ENCODE results near the gene CREB3L4.

The CREB3L4 gene

DNA sequence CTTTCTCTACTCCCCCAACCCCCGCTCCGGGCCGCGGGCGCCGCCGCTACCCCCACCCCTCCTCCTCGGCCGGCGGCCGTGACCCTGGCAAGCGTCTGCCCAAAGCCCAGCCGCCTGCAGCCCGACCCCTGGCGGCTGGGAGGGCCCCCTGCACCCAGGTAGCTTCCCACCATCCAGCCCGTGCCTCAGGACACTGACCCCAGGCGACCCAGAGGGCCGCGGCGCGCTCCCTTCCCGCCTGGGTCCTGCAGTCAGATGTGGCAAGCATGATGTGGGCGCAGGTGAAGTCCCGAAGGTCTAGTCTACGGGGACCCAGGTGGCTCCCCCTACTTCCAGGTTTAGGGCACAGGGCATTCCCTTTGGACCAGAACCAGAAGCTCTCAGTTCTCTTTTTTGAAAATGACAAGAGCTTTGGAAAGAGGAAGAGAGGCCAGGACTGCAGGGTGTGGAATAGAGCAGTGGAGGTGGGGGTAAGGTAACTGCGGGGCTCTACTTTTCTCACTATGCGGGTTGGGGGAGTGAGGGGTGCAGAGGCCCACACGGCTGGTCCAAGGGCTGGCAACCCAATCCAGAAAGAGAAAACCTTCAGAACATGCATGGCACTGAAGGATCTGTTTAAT, 21.0 kb upstream of the CREB3L4 start, which contains the start of gene DENND4B (continued):
- TF ChIP-seq, protein P1, sequence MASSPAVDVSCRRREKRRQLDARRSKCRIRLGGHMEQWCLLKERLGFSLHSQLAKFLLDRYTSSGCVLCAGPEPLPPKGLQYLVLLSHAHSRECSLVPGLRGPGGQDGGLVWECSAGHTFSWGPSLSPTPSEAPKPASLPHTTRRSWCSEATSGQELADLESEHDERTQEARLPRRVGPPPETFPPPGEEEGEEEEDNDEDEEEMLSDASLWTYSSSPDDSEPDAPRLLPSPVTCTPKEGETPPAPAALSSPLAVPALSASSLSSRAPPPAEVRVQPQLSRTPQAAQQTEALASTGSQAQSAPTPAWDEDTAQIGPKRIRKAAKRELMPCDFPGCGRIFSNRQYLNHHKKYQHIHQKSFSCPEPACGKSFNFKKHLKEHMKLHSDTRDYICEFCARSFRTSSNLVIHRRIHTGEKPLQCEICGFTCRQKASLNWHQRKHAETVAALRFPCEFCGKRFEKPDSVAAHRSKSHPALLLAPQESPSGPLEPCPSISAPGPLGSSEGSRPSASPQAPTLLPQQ (tag by site-specific recombination; IDR thresholded peaks at IDR 0.05): peak; percentile 39
- TF ChIP-seq ZNF133 (tag by site-specific recombination; IDR thresholded peaks at IDR 0.05) (no peak), ZNF146 (tag by site-specific recombination; IDR thresholded peaks at IDR 0.05) (no peak), ZNF561 (tag by site-specific recombination; IDR thresholded peaks at IDR 0.05; ENCODE audit: borderline replicate concordance) (no peak), ZNF776 (tag by site-specific recombination; IDR thresholded peaks at IDR 0.05; ENCODE audit: borderline replicate concordance) (no peak), ZNF266 (tag by site-specific recombination; IDR thresholded peaks at IDR 0.05; ENCODE audit: low read depth) (no peak), TRIM28 (IDR thresholded peaks at IDR 0.05; ENCODE audit: borderline replicate concordance, low read length) (no peak), ZNF324 (tag by site-specific recombination; IDR thresholded peaks at IDR 0.05) (no peak), ZNF830 (tag by site-specific recombination; IDR thresholded peaks at IDR 0.05; ENCODE audit: low read depth) (no peak), ZNF354C (tag by site-specific recombination; IDR thresholded peaks at IDR 0.05; ENCODE audit: borderline replicate concordance, low read depth) (no peak), ZNF514 (tag by site-specific recombination; IDR thresholded peaks at IDR 0.05) (no peak), ZNF596 (tag by site-specific recombination; IDR thresholded peaks at IDR 0.05) (no peak), KLF1 (tag by site-specific recombination; IDR thresholded peaks at IDR 0.05) (no peak), HOXC10 (CRISPR knock-in tag; IDR thresholded peaks at IDR 0.05) (no peak), ZNF366 (tag by site-specific recombination; conservative IDR thresholded peaks at IDR 0.05) (0 out of 2 replicates have a peak, but pooled peaks have one; percentile 10), ZNF24 (tag by site-specific recombination; IDR thresholded peaks at IDR 0.05) (0 out of 2 replicates have a peak, but pooled peaks have one; percentile 17), ZNF501 (tag by site-specific recombination; IDR thresholded peaks at IDR 0.05) (peak; percentile 57; the same call in 1 of the 2 replicates), ZFP37 (tag by site-specific recombination; IDR thresholded peaks at IDR 0.05) (0 out of 2 replicates have a peak, but pooled peaks have one; percentile 52), KLF8 (tag by site-specific recombination; IDR thresholded peaks at IDR 0.05) (peak; percentile 43; the same call in 1 of the 2 replicates), ZNF791 (tag by site-specific recombination; IDR thresholded peaks at IDR 0.05) (no peak), ZNF555 (tag by site-specific recombination; conservative IDR thresholded peaks at IDR 0.05) (no peak), YY2 (tag by site-specific recombination; IDR thresholded peaks at IDR 0.05) (no peak), HOXD13 (CRISPR knock-in tag; IDR thresholded peaks at IDR 0.05; ENCODE audit: borderline replicate concordance) (no peak), ZEB2 (tag by site-specific recombination; IDR thresholded peaks at IDR 0.05) (peak; percentile 71), ZBTB1 (tag by site-specific recombination; IDR thresholded peaks at IDR 0.05) (no peak), MZF1 (tag by site-specific recombination; IDR thresholded peaks at IDR 0.05; ENCODE audit: borderline replicate concordance) (no peak)
- TF ChIP-seq, protein P2, sequence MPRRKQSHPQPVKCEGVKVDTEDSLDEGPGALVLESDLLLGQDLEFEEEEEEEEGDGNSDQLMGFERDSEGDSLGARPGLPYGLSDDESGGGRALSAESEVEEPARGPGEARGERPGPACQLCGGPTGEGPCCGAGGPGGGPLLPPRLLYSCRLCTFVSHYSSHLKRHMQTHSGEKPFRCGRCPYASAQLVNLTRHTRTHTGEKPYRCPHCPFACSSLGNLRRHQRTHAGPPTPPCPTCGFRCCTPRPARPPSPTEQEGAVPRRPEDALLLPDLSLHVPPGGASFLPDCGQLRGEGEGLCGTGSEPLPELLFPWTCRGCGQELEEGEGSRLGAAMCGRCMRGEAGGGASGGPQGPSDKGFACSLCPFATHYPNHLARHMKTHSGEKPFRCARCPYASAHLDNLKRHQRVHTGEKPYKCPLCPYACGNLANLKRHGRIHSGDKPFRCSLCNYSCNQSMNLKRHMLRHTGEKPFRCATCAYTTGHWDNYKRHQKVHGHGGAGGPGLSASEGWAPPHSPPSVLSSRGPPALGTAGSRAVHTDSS (tag by site-specific recombination; IDR thresholded peaks at IDR 0.05): no peak
- TF ChIP-seq, protein P3, sequence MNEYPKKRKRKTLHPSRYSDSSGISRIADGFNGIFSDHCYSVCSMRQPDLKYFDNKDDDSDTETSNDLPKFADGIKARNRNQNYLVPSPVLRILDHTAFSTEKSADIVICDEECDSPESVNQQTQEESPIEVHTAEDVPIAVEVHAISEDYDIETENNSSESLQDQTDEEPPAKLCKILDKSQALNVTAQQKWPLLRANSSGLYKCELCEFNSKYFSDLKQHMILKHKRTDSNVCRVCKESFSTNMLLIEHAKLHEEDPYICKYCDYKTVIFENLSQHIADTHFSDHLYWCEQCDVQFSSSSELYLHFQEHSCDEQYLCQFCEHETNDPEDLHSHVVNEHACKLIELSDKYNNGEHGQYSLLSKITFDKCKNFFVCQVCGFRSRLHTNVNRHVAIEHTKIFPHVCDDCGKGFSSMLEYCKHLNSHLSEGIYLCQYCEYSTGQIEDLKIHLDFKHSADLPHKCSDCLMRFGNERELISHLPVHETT (tag by site-specific recombination; IDR thresholded peaks at IDR 0.05): no peak
- TF ChIP-seq, protein P4, sequence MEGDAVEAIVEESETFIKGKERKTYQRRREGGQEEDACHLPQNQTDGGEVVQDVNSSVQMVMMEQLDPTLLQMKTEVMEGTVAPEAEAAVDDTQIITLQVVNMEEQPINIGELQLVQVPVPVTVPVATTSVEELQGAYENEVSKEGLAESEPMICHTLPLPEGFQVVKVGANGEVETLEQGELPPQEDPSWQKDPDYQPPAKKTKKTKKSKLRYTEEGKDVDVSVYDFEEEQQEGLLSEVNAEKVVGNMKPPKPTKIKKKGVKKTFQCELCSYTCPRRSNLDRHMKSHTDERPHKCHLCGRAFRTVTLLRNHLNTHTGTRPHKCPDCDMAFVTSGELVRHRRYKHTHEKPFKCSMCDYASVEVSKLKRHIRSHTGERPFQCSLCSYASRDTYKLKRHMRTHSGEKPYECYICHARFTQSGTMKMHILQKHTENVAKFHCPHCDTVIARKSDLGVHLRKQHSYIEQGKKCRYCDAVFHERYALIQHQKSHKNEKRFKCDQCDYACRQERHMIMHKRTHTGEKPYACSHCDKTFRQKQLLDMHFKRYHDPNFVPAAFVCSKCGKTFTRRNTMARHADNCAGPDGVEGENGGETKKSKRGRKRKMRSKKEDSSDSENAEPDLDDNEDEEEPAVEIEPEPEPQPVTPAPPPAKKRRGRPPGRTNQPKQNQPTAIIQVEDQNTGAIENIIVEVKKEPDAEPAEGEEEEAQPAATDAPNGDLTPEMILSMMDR (tag by site-specific recombination; IDR thresholded peaks at IDR 0.05): peak; percentile 92
- TF ChIP-seq, protein P5, sequence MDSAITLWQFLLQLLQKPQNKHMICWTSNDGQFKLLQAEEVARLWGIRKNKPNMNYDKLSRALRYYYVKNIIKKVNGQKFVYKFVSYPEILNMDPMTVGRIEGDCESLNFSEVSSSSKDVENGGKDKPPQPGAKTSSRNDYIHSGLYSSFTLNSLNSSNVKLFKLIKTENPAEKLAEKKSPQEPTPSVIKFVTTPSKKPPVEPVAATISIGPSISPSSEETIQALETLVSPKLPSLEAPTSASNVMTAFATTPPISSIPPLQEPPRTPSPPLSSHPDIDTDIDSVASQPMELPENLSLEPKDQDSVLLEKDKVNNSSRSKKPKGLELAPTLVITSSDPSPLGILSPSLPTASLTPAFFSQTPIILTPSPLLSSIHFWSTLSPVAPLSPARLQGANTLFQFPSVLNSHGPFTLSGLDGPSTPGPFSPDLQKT (IDR thresholded peaks at IDR 0.05; ENCODE audit: borderline replicate concordance, low read depth, low read length): no peak
- TF ChIP-seq, protein P6, sequence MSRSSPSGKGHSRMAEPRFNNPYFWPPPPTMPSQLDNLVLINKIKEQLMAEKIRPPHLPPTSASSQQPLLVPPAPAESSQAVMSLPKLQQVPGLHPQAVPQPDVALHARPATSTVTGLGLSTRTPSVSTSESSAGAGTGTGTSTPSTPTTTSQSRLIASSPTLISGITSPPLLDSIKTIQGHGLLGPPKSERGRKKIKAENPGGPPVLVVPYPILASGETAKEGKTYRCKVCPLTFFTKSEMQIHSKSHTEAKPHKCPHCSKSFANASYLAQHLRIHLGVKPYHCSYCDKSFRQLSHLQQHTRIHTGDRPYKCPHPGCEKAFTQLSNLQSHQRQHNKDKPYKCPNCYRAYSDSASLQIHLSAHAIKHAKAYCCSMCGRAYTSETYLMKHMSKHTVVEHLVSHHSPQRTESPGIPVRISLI (tag by site-specific recombination; IDR thresholded peaks at IDR 0.05): no peak
- TF ChIP-seq, protein P7, sequence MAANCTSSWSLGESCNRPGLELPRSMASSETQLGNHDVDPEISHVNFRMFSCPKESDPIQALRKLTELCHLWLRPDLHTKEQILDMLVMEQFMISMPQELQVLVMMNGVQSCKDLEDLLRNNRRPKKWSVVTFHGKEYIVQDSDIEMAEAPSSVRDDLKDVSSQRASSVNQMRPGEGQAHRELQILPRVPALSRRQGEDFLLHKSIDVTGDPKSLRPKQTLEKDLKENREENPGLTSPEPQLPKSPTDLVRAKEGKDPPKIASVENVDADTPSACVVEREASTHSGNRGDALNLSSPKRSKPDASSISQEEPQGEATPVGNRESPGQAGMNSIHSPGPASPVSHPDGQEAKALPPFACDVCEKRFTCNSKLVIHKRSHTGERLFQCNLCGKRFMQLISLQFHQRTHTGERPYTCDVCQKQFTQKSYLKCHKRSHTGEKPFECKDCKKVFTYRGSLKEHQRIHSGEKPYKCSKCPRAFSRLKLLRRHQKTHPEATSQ (tag by site-specific recombination; IDR thresholded peaks at IDR 0.05): no peak

Measured in HEK293 (cell line).